ENCODE data around the gene FAM83C. TPM values are rescaled to one million over a fixed set of nuclear protein-coding genes. Genes with fewer than 3 reads are reported as not detected.
"Not testable (repeated sequence)": the region's sequence is repeated elsewhere in the genome, so short reads cannot be mapped to it uniquely, and the experiment has no call there.

FAM83C gene
- total RNA-seq, 1 experiment from 2014 or later, result not detected

GRCh38 chr20:35320396-35321126 lies 28.3 kb upstream of the FAM83C start:
- DNase-seq (ENCODE audit: low read depth), result peak; percentile 83
- in situ Hi-C loops (cut with HindIII; ENCODE audit: low pct_unique_long_range_greater_than_20kb, low sequenced_read_pairs), result no loop called here

GRCh38 chr20:35319871-35320197 lies 27.6 kb upstream of the FAM83C start:
- peak; percentile 68 for DNase-seq (ENCODE audit: low read depth)
- in situ Hi-C loops (cut with HindIII; ENCODE audit: low pct_unique_long_range_greater_than_20kb, low sequenced_read_pairs), result no loop called here

- in situ Hi-C loops (cut with HindIII; ENCODE audit: low pct_unique_long_range_greater_than_20kb, low sequenced_read_pairs), result no loop called here
- peak; percentile 60 for DNase-seq (ENCODE audit: low read depth)
Observed at GRCh38 chr20:35319192-35319870, 27.1 kb upstream of the FAM83C start.

DNA sequence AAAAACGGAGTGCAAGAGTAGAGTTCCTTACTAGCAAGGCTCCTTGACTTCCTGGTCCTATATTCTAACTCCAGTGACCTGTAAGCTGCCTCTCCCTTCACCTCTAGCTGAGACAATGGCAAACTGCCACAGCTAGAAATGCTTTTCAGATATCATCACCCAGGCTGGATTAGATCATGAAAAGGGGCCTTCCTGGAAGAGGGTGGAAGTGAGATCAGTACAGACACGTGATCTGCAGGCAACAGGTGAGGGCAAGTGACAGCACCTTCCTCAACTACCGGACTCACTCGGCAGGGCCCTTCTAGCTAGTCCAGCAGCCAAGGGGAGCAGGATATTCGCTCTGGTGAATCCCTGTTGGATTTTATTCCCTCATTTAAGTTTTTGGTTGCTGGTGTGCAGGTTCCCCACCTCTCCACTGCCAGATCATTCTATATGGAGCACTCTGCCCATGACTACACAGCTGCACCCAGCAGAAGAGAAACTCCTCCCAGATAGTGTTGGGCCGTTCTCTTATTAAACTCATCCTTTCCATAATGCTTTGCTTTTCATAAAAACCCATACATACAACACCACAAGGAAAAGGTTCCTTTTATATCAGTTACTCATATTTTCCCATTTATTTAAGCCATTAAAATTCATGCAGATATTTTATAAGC lies 26.4 kb upstream of the FAM83C start:
- DNase-seq (ENCODE audit: low read depth), result peak; percentile 97
- in situ Hi-C loops (cut with HindIII; ENCODE audit: low pct_unique_long_range_greater_than_20kb, low sequenced_read_pairs), result no loop called here

DNA sequence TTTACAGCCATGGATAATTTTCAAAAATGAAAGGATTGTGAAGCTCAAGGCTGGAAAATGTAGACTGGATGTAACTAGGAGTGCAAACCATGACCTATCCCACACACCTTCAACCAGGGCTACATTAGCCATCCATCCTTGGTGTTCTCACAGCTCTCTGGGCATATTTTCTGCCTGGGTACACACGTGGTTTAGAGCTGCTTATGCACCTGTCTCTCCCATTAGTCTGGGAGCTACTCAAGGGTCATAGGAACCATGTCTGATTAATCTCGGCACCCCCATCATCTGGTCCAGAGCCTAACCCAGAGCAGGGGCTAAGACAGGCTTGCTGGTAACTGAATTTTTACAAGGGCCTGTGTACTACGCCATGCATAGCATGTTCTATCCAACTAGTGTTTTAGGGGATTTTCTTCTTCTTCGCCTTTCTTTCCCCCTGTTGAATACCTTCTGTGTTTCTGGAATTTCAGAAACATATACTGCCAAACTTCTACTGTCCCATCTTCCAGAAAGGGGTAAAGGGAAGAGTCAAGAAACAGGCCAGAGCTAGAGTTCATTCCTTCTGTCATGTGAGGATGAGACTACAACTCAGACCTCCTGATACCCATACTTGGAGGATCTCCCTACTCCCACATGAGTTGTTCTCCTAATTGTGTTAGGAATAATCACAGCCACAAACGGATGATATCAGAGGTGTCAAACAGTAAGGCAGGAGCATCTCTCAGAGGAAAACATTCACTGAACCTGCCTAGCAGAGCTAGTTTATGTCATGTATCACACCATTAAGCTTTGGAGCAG lies 25.4 kb upstream of the FAM83C start:
- no peak for DNase-seq (ENCODE audit: low read depth)
- in situ Hi-C loops (cut with HindIII; ENCODE audit: low pct_unique_long_range_greater_than_20kb, low sequenced_read_pairs), result no loop called here

DNA sequence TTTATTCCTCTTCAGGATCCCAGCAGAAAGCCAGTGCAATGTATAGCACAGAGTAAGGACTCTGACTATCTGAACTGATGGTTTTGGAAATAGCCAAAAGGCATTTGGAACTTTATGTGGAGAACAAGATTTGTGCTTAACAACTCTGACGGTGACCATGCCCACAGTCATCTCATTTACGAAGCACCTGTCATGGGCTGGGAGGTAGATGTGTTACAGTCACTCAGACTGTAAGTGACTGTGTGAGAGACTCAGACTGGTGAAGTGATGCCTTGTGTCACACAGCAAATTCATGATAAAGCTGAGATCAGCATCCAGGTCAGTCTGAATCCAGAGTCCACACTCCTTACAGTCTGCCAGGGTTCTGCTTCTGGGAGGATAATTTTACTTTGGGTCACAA lies 23.9 kb upstream of the FAM83C start:
- DNase-seq (ENCODE audit: low read depth), result no peak
- in situ Hi-C loops (cut with HindIII; ENCODE audit: low pct_unique_long_range_greater_than_20kb, low sequenced_read_pairs), result no loop called here

DNA sequence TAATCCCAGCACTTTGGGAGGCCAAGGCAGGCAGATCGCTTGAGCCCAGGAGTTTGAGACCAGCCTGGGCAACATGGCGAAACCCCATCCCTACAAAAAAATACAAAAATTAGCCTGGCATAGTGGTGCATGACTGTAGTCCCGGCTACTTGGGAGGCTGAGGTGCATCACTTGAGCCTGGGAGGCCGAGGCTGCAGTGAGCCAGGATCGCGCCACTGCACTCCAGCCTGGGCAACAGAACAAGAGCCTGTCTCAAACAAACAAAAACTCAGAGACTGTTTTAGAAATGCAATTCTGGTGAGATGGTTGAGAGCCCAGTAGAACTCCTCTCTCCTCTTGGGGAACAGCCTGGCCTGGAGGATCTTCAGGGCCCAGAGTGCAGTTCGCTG lies 23.4 kb upstream of the FAM83C start:
- in situ Hi-C loops (cut with HindIII; ENCODE audit: low pct_unique_long_range_greater_than_20kb, low sequenced_read_pairs); DNase-seq (ENCODE audit: low read depth): not testable (repeated sequence)

GRCh38 chr20:35314816-35315631 lies 22.8 kb upstream of the FAM83C start:
- in situ Hi-C loops (cut with HindIII; ENCODE audit: low pct_unique_long_range_greater_than_20kb, low sequenced_read_pairs), result no loop called here
- DNase-seq (ENCODE audit: low read depth), result no peak

- DNase-seq (ENCODE audit: low read depth), result peak; percentile 81
- in situ Hi-C loops (cut with HindIII; ENCODE audit: low pct_unique_long_range_greater_than_20kb, low sequenced_read_pairs), result no loop called here
Observed at GRCh38 chr20:35312318-35312717, 20.1 kb upstream of the FAM83C start.

GRCh38 chr20:35311822-35312221 lies 19.6 kb upstream of the FAM83C start:
- in situ Hi-C loops (cut with HindIII; ENCODE audit: low pct_unique_long_range_greater_than_20kb, low sequenced_read_pairs), result no loop called here
- no peak for DNase-seq (ENCODE audit: low read depth)

DNA sequence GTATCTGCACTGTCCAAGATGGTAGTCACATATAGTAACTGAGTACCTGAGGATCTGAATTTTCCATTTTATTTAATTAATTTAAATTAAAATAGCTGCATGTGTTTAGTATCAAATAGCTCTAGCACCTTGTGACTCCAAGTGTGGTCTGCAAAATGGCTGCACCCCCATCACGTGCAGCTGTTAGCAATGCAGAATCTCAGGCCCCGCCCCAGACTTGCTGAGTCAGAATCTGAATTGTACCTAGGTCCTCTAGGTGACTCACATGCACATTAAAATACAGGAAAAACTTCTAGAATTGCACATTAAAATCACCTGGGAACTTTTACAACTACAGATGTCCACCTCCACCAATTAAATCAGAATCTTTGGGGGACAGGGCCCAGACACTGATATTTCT lies 19.2 kb upstream of the FAM83C start:
- in situ Hi-C loops (cut with HindIII; ENCODE audit: low pct_unique_long_range_greater_than_20kb, low sequenced_read_pairs), result no loop called here
- peak; percentile 69 for DNase-seq (ENCODE audit: low read depth)

GRCh38 chr20:35307666-35308653 lies 15.7 kb upstream of the FAM83C start:
- in situ Hi-C loops (cut with HindIII; ENCODE audit: low pct_unique_long_range_greater_than_20kb, low sequenced_read_pairs), result no loop called here

DNA sequence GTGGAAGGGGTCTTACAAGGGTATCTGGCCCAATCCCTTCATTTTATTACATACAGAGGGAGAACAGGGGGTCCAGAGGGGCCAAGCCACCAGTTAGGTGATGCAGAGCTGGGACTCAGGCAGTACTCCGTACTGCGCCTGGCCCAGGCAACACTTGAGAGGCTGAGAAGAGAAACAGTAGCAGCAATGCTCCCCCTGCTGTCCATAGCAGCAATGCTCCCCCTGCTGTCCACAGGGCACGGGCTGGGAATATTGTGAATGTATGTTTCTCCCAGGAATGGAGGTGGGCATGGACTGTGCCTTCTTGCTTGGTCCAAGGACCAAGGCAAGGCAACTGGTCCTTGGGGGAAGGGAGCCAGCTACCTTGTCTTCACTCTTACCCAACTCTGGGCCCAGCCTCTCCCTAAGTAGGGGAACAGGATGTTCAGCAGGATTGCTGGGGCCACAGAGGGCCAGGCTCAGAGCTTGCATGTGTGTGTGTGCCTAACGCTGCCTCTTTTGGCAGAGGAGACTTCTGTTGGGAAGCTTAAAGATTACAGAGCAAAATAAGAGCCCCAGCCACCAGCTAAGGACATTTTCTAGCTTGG lies 14.8 kb upstream of the FAM83C start:
- in situ Hi-C loops (cut with HindIII; ENCODE audit: low pct_unique_long_range_greater_than_20kb, low sequenced_read_pairs), result no loop called here
- peak; percentile 66 for DNase-seq (ENCODE audit: low read depth)

More at GRCh38 chr20:35307666-35308653, 15.7 kb upstream of the FAM83C start:
- peak; percentile 78 for DNase-seq (ENCODE audit: low read depth)

DNA sequence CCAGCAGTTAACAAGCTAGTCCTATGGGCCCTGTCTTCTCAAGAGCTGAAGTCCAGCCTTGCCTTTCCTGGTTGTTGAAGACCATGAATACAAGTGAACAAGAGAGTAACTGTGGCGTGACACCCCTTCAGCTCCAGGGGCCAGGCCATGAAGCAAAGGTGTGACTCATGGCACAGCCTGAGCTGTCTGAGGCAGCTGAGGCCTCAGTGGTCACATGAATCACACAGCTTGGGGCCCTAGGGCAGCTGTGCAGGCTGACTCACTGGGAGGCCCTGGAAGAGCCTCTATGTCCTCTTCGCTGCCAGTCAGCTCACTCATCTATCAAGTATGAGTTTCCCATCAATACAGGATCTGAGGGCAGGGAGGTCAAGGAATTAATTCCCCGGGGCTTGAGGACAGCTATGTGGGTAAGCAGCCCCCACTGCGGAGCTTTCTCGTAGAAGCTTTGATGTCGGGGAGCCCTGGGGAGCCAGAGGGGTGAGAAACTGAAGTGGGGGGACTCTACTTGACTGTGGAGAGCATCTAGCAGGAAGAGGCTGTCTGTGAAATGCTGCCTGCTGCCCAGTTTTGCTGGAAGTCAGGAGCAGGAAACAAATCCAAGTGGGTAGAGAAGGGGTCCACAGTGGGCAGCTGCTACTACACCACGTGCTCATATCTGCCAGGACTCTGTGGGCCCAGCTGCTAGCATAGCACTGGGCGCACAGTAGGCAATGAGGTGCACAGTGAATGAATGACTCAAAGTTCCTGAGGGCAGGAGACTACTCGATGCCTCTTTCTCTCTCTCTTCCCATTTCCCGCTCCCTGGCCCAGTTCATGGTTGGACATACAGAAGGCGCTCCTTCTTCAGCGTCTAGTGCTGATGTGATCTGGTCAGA lies 13.7 kb upstream of the FAM83C start:
- in situ Hi-C loops (cut with HindIII; ENCODE audit: low pct_unique_long_range_greater_than_20kb, low sequenced_read_pairs), result no loop called here

GRCh38 chr20:35304956-35305355 lies 12.7 kb upstream of the FAM83C start:
- in situ Hi-C loops (cut with HindIII; ENCODE audit: low pct_unique_long_range_greater_than_20kb, low sequenced_read_pairs), result no loop called here
- no peak for DNase-seq (ENCODE audit: low read depth)

More for the DNA sequence above, 13.7 kb upstream of the FAM83C start:
- peak; percentile 97 for DNase-seq (ENCODE audit: low read depth)

Measured in Caki2 (cell line).